ENCODE data around the gene CNN1. TPM values are rescaled to one million over a fixed set of nuclear protein-coding genes. Genes with fewer than 3 reads are reported as not detected.
A peak's percentile ranks its signal among the peaks of the same experiment; 100 is the strongest.

CNN1 gene
- total and polyA plus RNA-seq, 9 of the 15 experiments (the other 6 are each of a cell fraction or from before 2014, with no cell fraction given): 0.23 to 10.6 (median 5.2) TPM

GRCh38 chr19:11496391-11497163 is 42.1 kb upstream of the CNN1 start (continued):
- TF ChIP-seq, protein P1, sequence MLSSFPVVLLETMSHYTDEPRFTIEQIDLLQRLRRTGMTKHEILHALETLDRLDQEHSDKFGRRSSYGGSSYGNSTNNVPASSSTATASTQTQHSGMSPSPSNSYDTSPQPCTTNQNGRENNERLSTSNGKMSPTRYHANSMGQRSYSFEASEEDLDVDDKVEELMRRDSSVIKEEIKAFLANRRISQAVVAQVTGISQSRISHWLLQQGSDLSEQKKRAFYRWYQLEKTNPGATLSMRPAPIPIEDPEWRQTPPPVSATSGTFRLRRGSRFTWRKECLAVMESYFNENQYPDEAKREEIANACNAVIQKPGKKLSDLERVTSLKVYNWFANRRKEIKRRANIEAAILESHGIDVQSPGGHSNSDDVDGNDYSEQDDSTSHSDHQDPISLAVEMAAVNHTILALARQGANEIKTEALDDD (IDR thresholded peaks at IDR 0.05): 0 out of 2 replicates have a peak, but pooled peaks have one; percentile 45
- no peak for TF ChIP-seq ELF1 (tag; IDR thresholded peaks at IDR 0.05)
- no peak for TF ChIP-seq KDM5B (IDR thresholded peaks at IDR 0.05; ENCODE audit: insufficient replicate concordance, low read depth, low read length)
- peak; percentile 80; the same call in 1 of the 2 replicates for TF ChIP-seq SMARCA5 (IDR thresholded peaks at IDR 0.05)
- no peak for TF ChIP-seq KLF13 (tag; IDR thresholded peaks at IDR 0.05; ENCODE audit: borderline replicate concordance, low read depth)
- no peak for TF ChIP-seq KLF10 (CRISPR knock-in tag; IDR thresholded peaks at IDR 0.05)
- TF ChIP-seq L3MBTL2 (IDR thresholded peaks at IDR 0.05): peak; percentile 60; the same call in 1 of the 2 replicates
- TF ChIP-seq, protein P2, sequence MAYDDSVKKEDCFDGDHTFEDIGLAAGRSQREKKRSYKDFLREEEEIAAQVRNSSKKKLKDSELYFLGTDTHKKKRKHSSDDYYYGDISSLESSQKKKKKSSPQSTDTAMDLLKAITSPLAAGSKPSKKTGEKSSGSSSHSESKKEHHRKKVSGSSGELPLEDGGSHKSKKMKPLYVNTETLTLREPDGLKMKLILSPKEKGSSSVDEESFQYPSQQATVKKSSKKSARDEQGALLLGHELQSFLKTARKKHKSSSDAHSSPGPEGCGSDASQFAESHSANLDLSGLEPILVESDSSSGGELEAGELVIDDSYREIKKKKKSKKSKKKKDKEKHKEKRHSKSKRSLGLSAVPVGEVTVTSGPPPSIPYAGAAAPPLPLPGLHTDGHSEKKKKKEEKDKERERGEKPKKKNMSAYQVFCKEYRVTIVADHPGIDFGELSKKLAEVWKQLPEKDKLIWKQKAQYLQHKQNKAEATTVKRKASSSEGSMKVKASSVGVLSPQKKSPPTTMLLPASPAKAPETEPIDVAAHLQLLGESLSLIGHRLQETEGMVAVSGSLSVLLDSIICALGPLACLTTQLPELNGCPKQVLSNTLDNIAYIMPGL (CRISPR knock-in tag; IDR thresholded peaks at IDR 0.05): no peak
- no peak for TF ChIP-seq POLR2H (tag; IDR thresholded peaks at IDR 0.05; ENCODE audit: low read depth)
- TF ChIP-seq GTF2A2 (tag; IDR thresholded peaks at IDR 0.05): no peak
- no peak for TF ChIP-seq PURB (CRISPR knock-in tag; IDR thresholded peaks at IDR 0.05; ENCODE audit: low read depth)
- TF ChIP-seq, protein P3, sequence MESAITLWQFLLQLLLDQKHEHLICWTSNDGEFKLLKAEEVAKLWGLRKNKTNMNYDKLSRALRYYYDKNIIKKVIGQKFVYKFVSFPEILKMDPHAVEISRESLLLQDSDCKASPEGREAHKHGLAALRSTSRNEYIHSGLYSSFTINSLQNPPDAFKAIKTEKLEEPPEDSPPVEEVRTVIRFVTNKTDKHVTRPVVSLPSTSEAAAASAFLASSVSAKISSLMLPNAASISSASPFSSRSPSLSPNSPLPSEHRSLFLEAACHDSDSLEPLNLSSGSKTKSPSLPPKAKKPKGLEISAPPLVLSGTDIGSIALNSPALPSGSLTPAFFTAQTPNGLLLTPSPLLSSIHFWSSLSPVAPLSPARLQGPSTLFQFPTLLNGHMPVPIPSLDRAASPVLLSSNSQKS (CRISPR knock-in tag; IDR thresholded peaks at IDR 0.05): no peak
- TF ChIP-seq, protein P4, sequence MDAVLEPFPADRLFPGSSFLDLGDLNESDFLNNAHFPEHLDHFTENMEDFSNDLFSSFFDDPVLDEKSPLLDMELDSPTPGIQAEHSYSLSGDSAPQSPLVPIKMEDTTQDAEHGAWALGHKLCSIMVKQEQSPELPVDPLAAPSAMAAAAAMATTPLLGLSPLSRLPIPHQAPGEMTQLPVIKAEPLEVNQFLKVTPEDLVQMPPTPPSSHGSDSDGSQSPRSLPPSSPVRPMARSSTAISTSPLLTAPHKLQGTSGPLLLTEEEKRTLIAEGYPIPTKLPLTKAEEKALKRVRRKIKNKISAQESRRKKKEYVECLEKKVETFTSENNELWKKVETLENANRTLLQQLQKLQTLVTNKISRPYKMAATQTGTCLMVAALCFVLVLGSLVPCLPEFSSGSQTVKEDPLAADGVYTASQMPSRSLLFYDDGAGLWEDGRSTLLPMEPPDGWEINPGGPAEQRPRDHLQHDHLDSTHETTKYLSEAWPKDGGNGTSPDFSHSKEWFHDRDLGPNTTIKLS (IDR thresholded peaks at IDR 0.05; ENCODE audit: borderline replicate concordance, low read depth): no peak
- TF ChIP-seq BRCA1 (IDR thresholded peaks at IDR 0.05): no peak
- no peak for TF ChIP-seq BRCA1 (CRISPR knock-in tag; IDR thresholded peaks at IDR 0.05)
- no peak for TF ChIP-seq RBM17 (IDR thresholded peaks at IDR 0.05; ENCODE audit: borderline replicate concordance, low read depth, low read length)
- TF ChIP-seq FOS (IDR thresholded peaks at IDR 0.05; ENCODE audit: extremely low read depth, insufficient read length): peak; percentile 21
- no peak for TF ChIP-seq NFYB (IDR thresholded peaks at IDR 0.05; ENCODE audit: extremely low read depth, insufficient read length)
- no peak for TF ChIP-seq HNRNPH1 (optimal IDR thresholded peaks at IDR 0.05; ENCODE audit: low read depth, low read length)
- TF ChIP-seq RBBP5 (IDR thresholded peaks at IDR 0.05; ENCODE audit: borderline replicate concordance, insufficient read depth, low read length, poor library complexity, severe bottlenecking): no peak
- no peak for TF ChIP-seq OTX1 (CRISPR knock-in tag; IDR thresholded peaks at IDR 0.05)
